GM12864 (cell line): ENCODE data around the gene SAV1.
A peak's percentile ranks its signal among the peaks of the same experiment; 100 is the strongest.

Source experiments
- DNase-seq: peaks from one replicate; pipeline ENCODE4 v3.0.0-alpha.2; 2011; ENCODE audit warnings: low read depth
- H3K4me3 ChIP-seq: 2 replicates; pipeline ENCODE4 v1.5.1; 2011; ENCODE audit warnings: mild to moderate bottlenecking, low read depth, low read length, control low read depth
- CTCF ChIP-seq: IDR thresholded peaks from 2 replicates; pipeline ENCODE4 v1.5.1; 2011; ENCODE audit warnings: low read depth, mild to moderate bottlenecking, moderate library complexity, low read length, control low read depth, inconsistent platforms; ENCODE audit errors: missing control alignments

SAV1 gene

GRCh38 chr14:50622978-50623377 lies 45.1 kb downstream of the SAV1 start:
- no peak for TF ChIP-seq CTCF
- no peak overlapping the region for H3K4me3 ChIP-seq
- no peak for DNase-seq

GRCh38 chr14:50620341-50620740 lies 47.8 kb downstream of the SAV1 start:
- DNase-seq = no peak
- no peak overlapping the region for H3K4me3 ChIP-seq
- no peak for TF ChIP-seq CTCF

GRCh38 chr14:50619569-50620141 lies 48.5 kb downstream of the SAV1 start:
- peak; percentile 74 for TF ChIP-seq CTCF
- no peak for DNase-seq
- H3K4me3 ChIP-seq = no peak overlapping the region

GRCh38 chr14:50616275-50616674 lies 51.8 kb downstream of the SAV1 start:
- TF ChIP-seq CTCF = no peak
- H3K4me3 ChIP-seq = no peak overlapping the region
- no peak for DNase-seq

- no peak overlapping the region for H3K4me3 ChIP-seq
- no peak for TF ChIP-seq CTCF
- DNase-seq = no peak
These were observed 52.6 kb downstream of the SAV1 start for GRCh38 chr14:50615552-50615951.

- H3K4me3 ChIP-seq = no peak overlapping the region
- no peak for DNase-seq
- TF ChIP-seq CTCF = no peak
These were observed 53.0 kb downstream of the SAV1 start for GRCh38 chr14:50615056-50615455.

- DNase-seq = no peak
- no peak for TF ChIP-seq CTCF
- H3K4me3 ChIP-seq = no peak overlapping the region
These were observed 55.3 kb downstream of the SAV1 start for GRCh38 chr14:50612806-50613205.
